PFSK-1 (cell line): ENCODE results near the gene RBM44.

Experiments used
- FOXP2 ChIP-seq: optimal IDR thresholded peaks from 2 replicates; pipeline ENCODE3; 2011; ENCODE audit warnings: borderline replicate concordance, control low read depth, inconsistent platforms; ENCODE audit not compliant: insufficient read depth; ENCODE audit errors: extremely low read length, extremely low read depth
- POLR2AphosphoS5 ChIP-seq: IDR thresholded peaks from 2 replicates; pipeline ENCODE4 v1.6.1; 2012; ENCODE audit warnings: low read depth, mild to moderate bottlenecking, control low read depth, low read length, moderate library complexity
- SIN3A ChIP-seq: IDR thresholded peaks from 2 replicates; pipeline ENCODE4 v1.6.1; 2012; ENCODE audit warnings: mild to moderate bottlenecking, low read length, moderate library complexity, borderline replicate concordance; ENCODE audit not compliant: insufficient read depth
- TAF1 ChIP-seq: IDR thresholded peaks from 2 replicates; pipeline ENCODE4 v1.6.1; 2012; ENCODE audit warnings: low read length, control low read depth, borderline replicate concordance; ENCODE audit not compliant: insufficient read depth
- TF ChIP-seq, protein P1 (sequence below), 2 experiments: IDR thresholded peaks; 2 replicates each; pipeline versions ENCODE4 v1.6.1 to v1.8.0; 2011 to 2012; ENCODE audit warnings: low read depth in 2 of 2, low read length in 2 of 2, control low read depth in 1 of 2, inconsistent platforms in 1 of 2, mild to moderate bottlenecking in 1 of 2, moderate library complexity in 1 of 2; ENCODE audit not compliant: insufficient read depth in 1 of 2

The RBM44 gene

DNA sequence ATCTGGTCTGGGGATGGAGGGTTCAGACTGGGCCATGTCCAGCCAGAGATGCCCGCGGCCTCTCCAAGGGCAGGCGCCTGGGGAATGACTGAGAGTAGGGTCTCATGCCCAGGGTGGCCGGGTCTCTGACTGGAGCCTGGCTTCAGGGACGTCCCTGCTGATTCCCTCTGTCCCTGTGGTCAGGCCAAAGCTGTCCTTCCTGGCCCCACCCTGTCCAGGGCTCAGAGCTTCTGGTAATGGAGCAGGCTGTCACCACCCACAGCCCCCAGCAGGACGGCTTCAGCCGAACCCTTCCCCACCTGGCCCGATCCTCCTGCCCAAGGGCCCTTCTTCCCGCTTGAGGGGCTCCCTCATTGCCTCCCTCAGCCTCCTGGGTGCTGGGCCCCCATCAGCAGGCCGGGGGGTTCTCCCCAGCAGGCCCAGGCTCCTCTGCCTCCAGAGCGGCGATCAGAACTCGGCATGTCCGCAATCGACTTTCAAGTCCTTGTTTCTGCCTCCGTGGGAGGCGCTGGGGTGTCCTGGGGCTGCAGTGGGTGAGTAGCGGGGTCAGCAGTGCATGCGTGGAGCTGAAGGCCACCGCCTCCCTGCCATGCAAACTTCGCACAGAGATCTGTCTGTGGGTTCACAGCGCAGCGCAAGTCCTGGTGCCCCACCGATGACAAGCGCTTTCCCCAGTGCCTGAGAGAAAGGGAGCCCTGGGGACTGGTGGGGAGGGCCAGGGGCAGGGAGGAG is 79.2 kb downstream of the RBM44 start:
- TF ChIP-seq POLR2AphosphoS5 (no peak), SIN3A (no peak), FOXP2 (no peak), TAF1 (no peak)
- TF ChIP-seq, protein P1, sequence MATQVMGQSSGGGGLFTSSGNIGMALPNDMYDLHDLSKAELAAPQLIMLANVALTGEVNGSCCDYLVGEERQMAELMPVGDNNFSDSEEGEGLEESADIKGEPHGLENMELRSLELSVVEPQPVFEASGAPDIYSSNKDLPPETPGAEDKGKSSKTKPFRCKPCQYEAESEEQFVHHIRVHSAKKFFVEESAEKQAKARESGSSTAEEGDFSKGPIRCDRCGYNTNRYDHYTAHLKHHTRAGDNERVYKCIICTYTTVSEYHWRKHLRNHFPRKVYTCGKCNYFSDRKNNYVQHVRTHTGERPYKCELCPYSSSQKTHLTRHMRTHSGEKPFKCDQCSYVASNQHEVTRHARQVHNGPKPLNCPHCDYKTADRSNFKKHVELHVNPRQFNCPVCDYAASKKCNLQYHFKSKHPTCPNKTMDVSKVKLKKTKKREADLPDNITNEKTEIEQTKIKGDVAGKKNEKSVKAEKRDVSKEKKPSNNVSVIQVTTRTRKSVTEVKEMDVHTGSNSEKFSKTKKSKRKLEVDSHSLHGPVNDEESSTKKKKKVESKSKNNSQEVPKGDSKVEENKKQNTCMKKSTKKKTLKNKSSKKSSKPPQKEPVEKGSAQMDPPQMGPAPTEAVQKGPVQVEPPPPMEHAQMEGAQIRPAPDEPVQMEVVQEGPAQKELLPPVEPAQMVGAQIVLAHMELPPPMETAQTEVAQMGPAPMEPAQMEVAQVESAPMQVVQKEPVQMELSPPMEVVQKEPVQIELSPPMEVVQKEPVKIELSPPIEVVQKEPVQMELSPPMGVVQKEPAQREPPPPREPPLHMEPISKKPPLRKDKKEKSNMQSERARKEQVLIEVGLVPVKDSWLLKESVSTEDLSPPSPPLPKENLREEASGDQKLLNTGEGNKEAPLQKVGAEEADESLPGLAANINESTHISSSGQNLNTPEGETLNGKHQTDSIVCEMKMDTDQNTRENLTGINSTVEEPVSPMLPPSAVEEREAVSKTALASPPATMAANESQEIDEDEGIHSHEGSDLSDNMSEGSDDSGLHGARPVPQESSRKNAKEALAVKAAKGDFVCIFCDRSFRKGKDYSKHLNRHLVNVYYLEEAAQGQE (IDR thresholded peaks at IDR 0.05; ENCODE audit: insufficient read depth in 1 of 2, low read depth in 2 of 2, low read length in 2 of 2), result no peak

DNA sequence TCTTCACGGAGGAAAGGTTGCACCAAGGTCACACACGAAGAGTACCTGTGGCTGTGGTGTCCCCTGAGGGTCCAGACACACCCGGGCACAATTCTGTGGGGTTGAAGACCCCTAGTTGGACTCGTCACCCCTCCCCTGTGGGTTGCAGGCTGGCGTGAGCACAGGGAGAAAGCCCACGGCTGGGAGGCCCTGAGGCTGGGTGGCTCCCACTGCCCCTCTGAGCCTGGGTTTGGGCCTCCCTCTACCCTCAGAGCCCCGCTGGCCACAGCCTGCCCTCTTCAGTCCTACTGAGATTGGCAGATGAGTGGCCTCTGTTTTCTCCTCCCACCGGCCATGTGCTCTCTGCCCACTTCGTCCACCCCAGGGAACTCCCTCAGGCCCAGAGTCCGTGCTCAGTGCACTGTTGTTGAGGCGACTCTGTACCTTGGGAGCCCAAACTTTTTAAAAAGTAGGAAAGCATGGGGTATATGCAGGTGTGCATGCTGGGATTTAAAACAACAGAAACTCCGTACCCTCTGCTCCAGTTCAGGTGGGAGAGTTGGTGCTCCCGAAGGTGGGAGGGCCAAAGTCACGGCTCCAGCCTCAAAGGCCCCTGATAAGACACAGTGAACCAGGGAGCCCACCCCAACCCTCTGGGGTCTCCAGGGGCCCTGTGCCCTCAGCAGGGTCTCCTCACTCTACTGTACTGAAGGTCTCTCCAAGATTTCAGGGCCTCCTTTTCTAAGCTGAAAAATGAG is 79.9 kb downstream of the RBM44 start:
- TF ChIP-seq, protein P1 (IDR thresholded peaks at IDR 0.05; ENCODE audit: insufficient read depth in 1 of 2, low read depth in 2 of 2, low read length in 2 of 2), result no peak
- TF ChIP-seq TAF1, result no peak
- TF ChIP-seq SIN3A, result no peak
- TF ChIP-seq POLR2AphosphoS5, result no peak
- TF ChIP-seq FOXP2, result no peak

DNA sequence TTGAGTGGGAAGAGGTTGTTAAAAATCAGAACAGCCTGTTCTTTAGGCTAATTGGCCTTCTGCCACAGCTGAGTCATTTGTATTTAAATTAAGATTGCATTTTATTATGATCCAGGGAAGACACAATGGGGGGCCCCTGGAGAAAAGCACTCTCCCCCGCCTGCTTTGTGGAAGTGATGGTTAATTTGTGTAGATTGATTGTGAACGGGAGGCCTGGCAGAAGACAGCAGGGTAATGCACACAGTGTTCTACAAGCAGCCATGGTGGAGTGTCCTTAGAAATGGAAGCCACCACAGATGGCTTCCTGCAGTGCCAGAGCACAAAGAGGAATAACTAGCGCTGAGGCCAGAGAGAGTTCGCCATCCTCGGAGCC is 80.5 kb downstream of the RBM44 start:
- TF ChIP-seq FOXP2 (no peak), SIN3A (no peak), POLR2AphosphoS5 (no peak), TAF1 (no peak)
- TF ChIP-seq, protein P1 (IDR thresholded peaks at IDR 0.05; ENCODE audit: insufficient read depth in 1 of 2, low read depth in 2 of 2, low read length in 2 of 2), result no peak

DNA sequence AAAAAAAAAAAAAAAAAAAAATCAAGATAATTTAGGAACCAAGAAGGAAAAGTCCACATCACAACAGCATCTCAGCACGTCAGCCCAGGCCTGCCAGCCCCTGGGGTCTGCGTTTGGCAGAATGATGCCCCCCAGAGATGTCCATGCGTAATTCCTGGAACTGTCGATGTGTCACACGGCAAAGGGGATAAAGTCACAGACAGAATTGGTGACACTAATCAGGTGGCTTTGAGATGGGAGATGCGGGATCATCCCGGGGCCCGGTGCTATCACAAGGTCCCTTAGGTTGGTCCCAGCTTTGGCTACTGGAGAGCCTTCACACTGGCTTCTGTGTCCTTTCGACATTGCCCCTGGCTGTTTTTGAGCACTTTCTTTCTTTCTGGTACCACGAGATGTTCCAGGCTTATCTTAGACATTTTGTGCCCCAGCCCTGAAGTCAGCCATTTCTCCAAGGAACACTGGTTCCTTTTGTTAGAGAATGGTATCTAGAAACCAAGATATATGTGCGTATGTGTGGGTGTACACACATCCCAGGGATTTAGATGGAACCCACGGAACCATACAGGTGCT is 81.5 kb downstream of the RBM44 start:
- TF ChIP-seq FOXP2 (no peak), SIN3A (no peak), TAF1 (no peak), POLR2AphosphoS5 (no peak)
- TF ChIP-seq, protein P1 (IDR thresholded peaks at IDR 0.05; ENCODE audit: insufficient read depth in 1 of 2, low read depth in 2 of 2, low read length in 2 of 2), result no peak
